GM12801 (cell line): ENCODE measurements around the gene CCBE1.

Experiments used
- TF ChIP-seq, protein P1 (sequence below): IDR thresholded peaks from one replicate; pipeline ENCODE4 v1.5.1; 2011; ENCODE audit warnings: control low read depth; ENCODE audit not compliant: insufficient read length; ENCODE audit errors: extremely low read depth

CCBE1 gene

DNA sequence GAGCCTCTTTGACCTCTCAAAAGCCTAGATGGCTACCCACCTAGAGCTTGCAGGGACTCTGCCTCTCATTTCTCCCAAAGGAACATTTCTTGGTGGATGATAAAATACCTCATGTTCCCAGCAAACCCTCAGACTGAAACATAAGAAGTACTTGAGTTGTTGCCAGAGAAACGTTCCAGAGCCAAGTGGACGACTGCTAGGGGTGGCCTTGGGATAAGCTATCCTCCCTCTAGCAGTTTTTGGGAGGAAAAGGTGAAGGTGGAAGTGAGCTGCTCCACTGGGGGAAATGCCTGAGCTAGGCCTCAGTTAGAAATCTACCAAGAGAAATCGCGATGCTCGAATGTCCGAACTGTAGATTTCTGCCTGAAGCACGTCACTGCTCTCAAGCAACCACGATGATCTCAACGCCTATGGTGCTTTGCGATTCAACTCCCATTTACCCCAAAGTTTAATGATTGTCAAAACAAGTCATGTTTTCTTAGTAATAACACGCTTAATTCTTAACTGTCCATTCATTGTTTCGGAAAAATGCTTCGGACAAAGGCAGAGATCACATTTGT is 91.5 kb downstream of the CCBE1 start:
- TF ChIP-seq, protein P1, sequence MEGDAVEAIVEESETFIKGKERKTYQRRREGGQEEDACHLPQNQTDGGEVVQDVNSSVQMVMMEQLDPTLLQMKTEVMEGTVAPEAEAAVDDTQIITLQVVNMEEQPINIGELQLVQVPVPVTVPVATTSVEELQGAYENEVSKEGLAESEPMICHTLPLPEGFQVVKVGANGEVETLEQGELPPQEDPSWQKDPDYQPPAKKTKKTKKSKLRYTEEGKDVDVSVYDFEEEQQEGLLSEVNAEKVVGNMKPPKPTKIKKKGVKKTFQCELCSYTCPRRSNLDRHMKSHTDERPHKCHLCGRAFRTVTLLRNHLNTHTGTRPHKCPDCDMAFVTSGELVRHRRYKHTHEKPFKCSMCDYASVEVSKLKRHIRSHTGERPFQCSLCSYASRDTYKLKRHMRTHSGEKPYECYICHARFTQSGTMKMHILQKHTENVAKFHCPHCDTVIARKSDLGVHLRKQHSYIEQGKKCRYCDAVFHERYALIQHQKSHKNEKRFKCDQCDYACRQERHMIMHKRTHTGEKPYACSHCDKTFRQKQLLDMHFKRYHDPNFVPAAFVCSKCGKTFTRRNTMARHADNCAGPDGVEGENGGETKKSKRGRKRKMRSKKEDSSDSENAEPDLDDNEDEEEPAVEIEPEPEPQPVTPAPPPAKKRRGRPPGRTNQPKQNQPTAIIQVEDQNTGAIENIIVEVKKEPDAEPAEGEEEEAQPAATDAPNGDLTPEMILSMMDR, result no peak

DNA sequence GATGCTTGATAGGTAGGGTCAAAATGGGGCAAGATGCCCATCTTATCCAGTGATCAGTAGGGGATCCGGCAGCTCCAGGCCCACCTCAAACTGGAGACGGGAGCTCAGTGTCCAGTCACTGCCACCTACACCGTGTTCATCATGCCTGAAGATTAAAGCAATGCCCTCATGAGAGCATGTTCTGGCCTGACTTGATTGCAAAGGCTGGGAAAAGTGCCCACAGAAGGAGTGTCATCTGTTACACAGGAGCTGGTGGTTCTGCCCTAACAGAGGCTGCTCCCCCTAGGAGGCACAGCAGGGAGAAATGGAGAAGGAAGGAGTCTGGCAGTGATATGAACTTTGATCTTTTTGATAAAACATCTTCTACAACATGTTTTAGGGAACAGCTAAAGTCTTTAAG is 92.3 kb downstream of the CCBE1 start:
- TF ChIP-seq, protein P1, result no peak

DNA sequence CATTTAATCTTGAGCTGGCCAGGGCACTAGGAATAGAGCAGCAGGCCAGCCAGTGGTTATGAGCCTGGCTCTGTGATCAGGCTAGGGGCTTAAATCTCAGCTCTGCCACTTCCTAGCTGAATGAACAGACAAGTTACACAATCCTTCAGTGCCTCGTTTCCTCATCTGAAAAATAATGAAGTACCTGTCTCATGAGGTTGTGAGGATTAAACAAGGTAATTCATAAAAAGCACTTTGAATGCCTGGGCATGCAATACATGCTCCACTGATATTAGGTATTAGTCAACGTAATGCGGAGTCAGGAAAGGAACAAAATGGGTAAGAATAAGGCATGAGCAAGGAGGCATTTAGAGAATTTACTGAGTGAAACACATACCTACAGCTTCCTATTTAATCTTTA is 100.2 kb downstream of the CCBE1 start:
- TF ChIP-seq, protein P1, result no peak

DNA sequence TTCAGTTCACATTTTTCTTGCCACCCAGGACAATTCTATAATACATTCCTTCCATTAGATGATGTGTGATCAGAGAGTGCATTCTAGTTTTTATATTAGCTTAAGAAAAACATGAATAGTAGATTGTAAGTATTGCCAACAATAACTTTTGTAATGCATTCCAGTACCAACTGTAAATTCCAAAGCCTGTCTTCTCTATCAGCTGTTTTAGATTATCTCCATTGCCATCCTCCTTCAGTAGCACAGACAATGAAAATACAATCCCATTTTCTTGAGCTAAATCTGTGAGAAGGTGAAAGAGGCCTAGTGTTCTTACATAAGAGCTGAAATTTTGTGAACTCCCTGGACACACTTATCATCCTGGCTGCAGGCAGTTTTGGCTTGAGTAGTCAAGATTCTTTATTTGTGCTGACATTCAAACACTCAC is 103.9 kb downstream of the CCBE1 start:
- TF ChIP-seq, protein P1, result no peak

DNA sequence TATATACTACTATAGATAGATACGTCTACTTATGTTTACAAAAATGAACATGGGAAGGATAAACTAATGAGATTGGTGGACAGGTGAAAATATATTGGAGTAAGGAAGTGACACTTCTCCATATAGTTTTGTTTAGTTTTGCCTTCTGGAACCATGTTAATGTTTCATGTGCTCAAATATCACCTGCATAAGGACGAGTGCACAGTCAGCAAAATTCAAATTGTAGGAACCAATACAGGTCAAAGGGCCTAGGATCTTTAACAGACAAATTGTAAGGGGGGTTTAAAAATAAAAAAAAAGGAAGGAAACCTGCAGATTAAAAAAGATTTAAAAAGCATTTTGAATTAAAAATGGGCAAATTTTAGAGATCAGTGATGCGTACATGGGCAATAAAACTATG is 104.6 kb downstream of the CCBE1 start:
- TF ChIP-seq, protein P1, result no peak

DNA sequence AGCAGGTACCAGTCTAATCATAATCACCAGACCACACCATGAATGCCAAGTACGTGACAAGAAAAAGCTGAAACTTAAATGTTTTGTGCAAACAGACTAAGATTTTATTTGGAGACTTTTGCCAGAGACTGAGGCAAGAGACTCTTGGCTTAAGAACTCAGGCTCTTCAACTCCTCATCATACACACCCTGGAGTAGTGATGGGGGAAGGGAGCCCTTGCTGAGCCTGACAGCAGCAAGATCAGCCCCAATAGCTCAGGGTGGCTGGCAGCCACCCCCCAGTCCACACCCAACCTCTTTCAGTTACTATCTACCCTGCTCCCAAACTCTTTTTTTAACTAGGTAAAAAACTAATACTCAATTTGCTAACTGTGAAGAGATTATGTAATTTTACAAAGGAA is 114.8 kb downstream of the CCBE1 start:
- TF ChIP-seq, protein P1, result no peak

DNA sequence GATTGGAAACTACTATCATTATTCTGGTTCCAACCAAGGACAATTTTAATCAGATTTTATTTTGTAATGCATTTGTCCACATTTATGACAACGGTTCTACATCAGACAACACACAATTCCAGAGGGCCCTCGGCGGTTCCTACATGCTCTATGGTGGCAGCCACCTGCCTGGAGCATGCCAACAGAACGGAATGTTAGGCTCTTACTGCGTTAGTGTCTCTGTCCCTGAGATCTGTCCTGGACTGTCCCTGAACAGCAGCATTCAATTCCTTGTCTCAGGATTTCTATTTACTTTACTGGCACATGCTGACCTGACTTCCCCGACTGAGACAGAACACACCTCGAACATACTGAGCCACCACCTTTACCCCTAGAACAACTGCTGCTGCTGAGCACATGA is 117.7 kb downstream of the CCBE1 start:
- TF ChIP-seq, protein P1, result no peak

DNA sequence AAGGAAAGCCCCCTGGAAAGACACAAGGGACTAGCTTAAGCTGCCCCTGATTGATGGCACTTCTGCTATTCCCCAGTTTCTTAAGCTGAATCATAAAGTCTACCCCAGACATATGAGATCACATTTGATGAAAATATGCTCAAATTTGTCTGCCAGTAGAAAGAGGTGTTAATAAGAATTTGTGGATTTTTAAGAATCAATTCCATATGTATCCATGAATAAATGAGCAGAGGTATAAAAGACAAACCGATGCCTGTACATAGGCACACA is 119.9 kb downstream of the CCBE1 start:
- TF ChIP-seq, protein P1, result no peak
